GM19372 (cell line): ENCODE results near the gene NPAS3.

Source experiments
- ATAC-seq: cut with Tn5 transposase; IDR thresholded peaks from one replicate; pipeline ENCODE4 v1.9.1; 2021; ENCODE audit warnings: mild to moderate bottlenecking, low read depth, moderate library complexity; ENCODE audit not compliant: unreplicated experiment

NPAS3 gene

GRCh38 chr14:33291529-33292104, 352.9 kb downstream of the NPAS3 start:
- no peak for ATAC-seq

- ATAC-seq: no peak
Measured at GRCh38 chr14:33294419-33294818, 355.7 kb downstream of the NPAS3 start.

- ATAC-seq: no peak
Measured at GRCh38 chr14:33297565-33297964, 358.9 kb downstream of the NPAS3 start.

GRCh38 chr14:33307691-33308251, 369.1 kb downstream of the NPAS3 start:
- ATAC-seq: no peak

GRCh38 chr14:33309106-33309505, 370.4 kb downstream of the NPAS3 start:
- ATAC-seq: no peak

- ATAC-seq: no peak
Measured at GRCh38 chr14:33315217-33315616, 376.5 kb downstream of the NPAS3 start.

GRCh38 chr14:33315721-33316120, 377.0 kb downstream of the NPAS3 start:
- no peak for ATAC-seq

- no peak for ATAC-seq
Measured at GRCh38 chr14:33317675-33318074, 379.0 kb downstream of the NPAS3 start.

- ATAC-seq: no peak
Measured at GRCh38 chr14:33323979-33324378, 385.3 kb downstream of the NPAS3 start.

GRCh38 chr14:33331176-33331949, 392.7 kb downstream of the NPAS3 start:
- ATAC-seq: no peak

- ATAC-seq: no peak
Measured at GRCh38 chr14:33332497-33332896, 393.8 kb downstream of the NPAS3 start.

- ATAC-seq: no peak
Measured at GRCh38 chr14:33335366-33335765, 396.7 kb downstream of the NPAS3 start.

GRCh38 chr14:33342299-33342974, 403.8 kb downstream of the NPAS3 start:
- ATAC-seq: no peak

- ATAC-seq: no peak
Measured at GRCh38 chr14:33343016-33343415, 404.3 kb downstream of the NPAS3 start.

GRCh38 chr14:33347796-33348195, 409.1 kb downstream of the NPAS3 start:
- no peak for ATAC-seq

- ATAC-seq: no peak
Measured at GRCh38 chr14:33348510-33348909, 409.8 kb downstream of the NPAS3 start.

- ATAC-seq: no peak
Measured at GRCh38 chr14:33349871-33350270, 411.2 kb downstream of the NPAS3 start.

GRCh38 chr14:33350366-33350990, 411.8 kb downstream of the NPAS3 start:
- ATAC-seq: no peak

- no peak for ATAC-seq
Measured at GRCh38 chr14:33352821-33353220, 414.1 kb downstream of the NPAS3 start.

- ATAC-seq: no peak
Measured at GRCh38 chr14:33356181-33356580, 417.5 kb downstream of the NPAS3 start.
